ENCODE results near the gene CALN1.

DNA sequence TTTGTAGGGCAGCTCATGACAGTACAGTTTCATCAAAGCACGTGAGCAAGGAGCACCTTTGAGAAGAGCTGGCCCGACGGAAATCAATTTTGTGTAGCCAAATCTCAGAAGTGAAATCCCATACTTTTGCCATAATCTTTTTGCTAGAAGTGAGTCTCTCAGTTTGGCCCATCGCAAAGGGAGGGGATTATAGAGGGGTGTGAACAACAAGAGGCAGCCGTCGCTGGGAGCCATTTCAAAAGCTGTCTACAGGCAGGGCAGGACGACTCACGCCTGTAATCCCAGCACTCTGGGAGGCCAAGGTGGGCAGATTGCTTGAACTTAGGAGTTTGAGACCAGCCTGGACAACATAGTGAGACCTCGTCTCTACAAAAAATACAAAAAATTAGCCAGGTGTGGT, 680.4 kb downstream of the CALN1 start:
- TF ChIP-seq, protein P1, sequence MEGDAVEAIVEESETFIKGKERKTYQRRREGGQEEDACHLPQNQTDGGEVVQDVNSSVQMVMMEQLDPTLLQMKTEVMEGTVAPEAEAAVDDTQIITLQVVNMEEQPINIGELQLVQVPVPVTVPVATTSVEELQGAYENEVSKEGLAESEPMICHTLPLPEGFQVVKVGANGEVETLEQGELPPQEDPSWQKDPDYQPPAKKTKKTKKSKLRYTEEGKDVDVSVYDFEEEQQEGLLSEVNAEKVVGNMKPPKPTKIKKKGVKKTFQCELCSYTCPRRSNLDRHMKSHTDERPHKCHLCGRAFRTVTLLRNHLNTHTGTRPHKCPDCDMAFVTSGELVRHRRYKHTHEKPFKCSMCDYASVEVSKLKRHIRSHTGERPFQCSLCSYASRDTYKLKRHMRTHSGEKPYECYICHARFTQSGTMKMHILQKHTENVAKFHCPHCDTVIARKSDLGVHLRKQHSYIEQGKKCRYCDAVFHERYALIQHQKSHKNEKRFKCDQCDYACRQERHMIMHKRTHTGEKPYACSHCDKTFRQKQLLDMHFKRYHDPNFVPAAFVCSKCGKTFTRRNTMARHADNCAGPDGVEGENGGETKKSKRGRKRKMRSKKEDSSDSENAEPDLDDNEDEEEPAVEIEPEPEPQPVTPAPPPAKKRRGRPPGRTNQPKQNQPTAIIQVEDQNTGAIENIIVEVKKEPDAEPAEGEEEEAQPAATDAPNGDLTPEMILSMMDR (IDR thresholded peaks at IDR 0.05): no peak
- no peak for TF ChIP-seq POLR2A (IDR thresholded peaks at IDR 0.05)
